Measurements from ENCODE around the gene NCOA1. TPM values are rescaled to one million over a fixed set of nuclear protein-coding genes. Genes with fewer than 3 reads are reported as not detected.

The NCOA1 gene
- total and polyA plus RNA-seq, 2 experiments from 2014 or later: 6.7 to 9.1 TPM

- DNase-seq (ENCODE audit: low read depth in 1 of 2, low spot score in 1 of 2): no peak
- TF ChIP-seq CTCF (IDR thresholded peaks at IDR 0.05; ENCODE audit: low read depth, low read length): no peak
- Histone ChIP-seq H3K27ac (no peak overlapping the region), H3K4me3 (no peak overlapping the region), H3K4me1 (ENCODE audit: low read depth) (no peaks in the 10 kb centered on the region), H3K9me3 (ENCODE audit: low read depth) (no peaks in the 10 kb centered on the region), H3K27me3 (peaks cover 73% of the 10 kb centered on the region), H3K36me3 (no peaks in the 10 kb centered on the region)
These were observed 6.6 kb downstream of the NCOA1 start for GRCh38 chr2:24497685-24498084.

DNA sequence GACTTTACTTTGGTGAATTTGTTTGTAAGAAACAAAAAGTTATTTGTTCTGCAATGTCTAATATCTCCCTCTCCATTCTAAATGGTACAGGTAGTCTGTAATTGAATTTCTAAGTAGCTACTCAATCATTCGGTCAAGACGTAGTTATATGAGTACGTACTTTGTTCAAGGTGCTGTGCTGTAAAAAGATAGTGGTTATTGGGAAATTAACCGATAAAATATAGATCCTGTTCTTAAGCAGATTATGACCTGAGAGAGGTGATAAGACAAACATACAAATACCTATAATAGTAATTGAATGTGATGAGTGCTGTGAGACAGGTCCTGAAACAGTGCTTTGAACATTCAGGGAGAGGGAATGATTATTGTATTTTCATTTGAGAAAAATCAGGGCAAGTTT is 7.1 kb downstream of the NCOA1 start:
- no peak for DNase-seq (ENCODE audit: low read depth in 1 of 2, low spot score in 1 of 2)
- H3K4me1 ChIP-seq (ENCODE audit: low read depth): no peaks in the 10 kb centered on the region
- H3K27me3 ChIP-seq: peaks cover 69% of the 10 kb centered on the region
- H3K36me3 ChIP-seq: no peaks in the 10 kb centered on the region
- H3K27ac ChIP-seq: no peak overlapping the region
- TF ChIP-seq CTCF (IDR thresholded peaks at IDR 0.05; ENCODE audit: low read depth, low read length): no peak
- H3K9me3 ChIP-seq (ENCODE audit: low read depth): no peaks in the 10 kb centered on the region
- no peak overlapping the region for H3K4me3 ChIP-seq

GRCh38 chr2:24501813-24502212 is 10.8 kb downstream of the NCOA1 start:
- H3K4me1 ChIP-seq (ENCODE audit: low read depth): no peaks in the 10 kb centered on the region
- no peaks in the 10 kb centered on the region for H3K36me3 ChIP-seq
- no peaks in the 10 kb centered on the region for H3K9me3 ChIP-seq (ENCODE audit: low read depth)
- H3K27me3 ChIP-seq: peaks cover 47% of the 10 kb centered on the region
- no peak overlapping the region for H3K4me3 ChIP-seq
- no peak for TF ChIP-seq CTCF (IDR thresholded peaks at IDR 0.05; ENCODE audit: low read depth, low read length)
- no peak overlapping the region for H3K27ac ChIP-seq
- no peak for DNase-seq (ENCODE audit: low read depth in 1 of 2, low spot score in 1 of 2)

GRCh38 chr2:24505534-24506275 is 14.7 kb downstream of the NCOA1 start:
- no peaks in the 10 kb centered on the region for H3K4me1 ChIP-seq (ENCODE audit: low read depth)
- H3K36me3 ChIP-seq: no peaks in the 10 kb centered on the region
- H3K9me3 ChIP-seq (ENCODE audit: low read depth): no peaks in the 10 kb centered on the region
- DNase-seq (ENCODE audit: low read depth in 1 of 2, low spot score in 1 of 2): no peak
- no peak overlapping the region for H3K4me3 ChIP-seq
- peaks cover 35% of the 10 kb centered on the region for H3K27me3 ChIP-seq
- H3K27ac ChIP-seq: no peak overlapping the region
- no peak for TF ChIP-seq CTCF (IDR thresholded peaks at IDR 0.05; ENCODE audit: low read depth, low read length)

DNA sequence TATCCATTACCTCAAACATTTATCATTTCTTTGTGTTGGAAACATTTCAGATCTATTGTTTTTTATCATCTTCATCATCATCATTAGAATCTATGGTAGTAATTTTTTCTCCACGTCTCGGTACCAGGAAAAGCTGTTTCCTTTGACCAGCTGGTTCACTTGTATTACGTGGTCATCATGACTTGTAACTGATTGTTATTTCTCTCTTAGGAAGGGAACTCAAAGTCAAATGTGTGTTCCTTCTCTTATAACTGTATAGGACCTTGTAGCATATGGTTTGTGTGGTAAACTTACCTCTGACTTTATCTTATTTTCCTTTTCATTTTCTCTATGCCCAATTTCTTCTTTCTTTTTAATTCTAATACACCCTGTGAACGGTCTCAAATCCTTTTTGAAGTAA is 16.5 kb downstream of the NCOA1 start:
- Histone ChIP-seq H3K27ac (no peak overlapping the region), H3K36me3 (no peaks in the 10 kb centered on the region), H3K9me3 (ENCODE audit: low read depth) (no peaks in the 10 kb centered on the region), H3K27me3 (peaks cover 33% of the 10 kb centered on the region), H3K4me1 (ENCODE audit: low read depth) (peaks cover 8% of the 10 kb centered on the region), H3K4me3 (no peak overlapping the region)
- no peak for TF ChIP-seq CTCF (IDR thresholded peaks at IDR 0.05; ENCODE audit: low read depth, low read length)
- no peak for DNase-seq (ENCODE audit: low read depth in 1 of 2, low spot score in 1 of 2)

All from cardiac muscle cell (in vitro differentiated cells and primary cell).